GM20000 (cell line): ENCODE data around the gene GNG7.
A peak's percentile ranks its signal among the peaks of the same experiment; 100 is the strongest.

Experiments
- DNase-seq: peaks from one replicate; pipeline ENCODE4 v3.0.0; 2012; ENCODE audit warnings: low spot score
- TF ChIP-seq, protein P1 (sequence below): IDR thresholded peaks from 2 replicates; pipeline ENCODE4 v1.5.1; 2012; ENCODE audit warnings: mild to moderate bottlenecking, control low read depth; ENCODE audit errors: extremely low read depth, missing control alignments

The GNG7 gene

DNA sequence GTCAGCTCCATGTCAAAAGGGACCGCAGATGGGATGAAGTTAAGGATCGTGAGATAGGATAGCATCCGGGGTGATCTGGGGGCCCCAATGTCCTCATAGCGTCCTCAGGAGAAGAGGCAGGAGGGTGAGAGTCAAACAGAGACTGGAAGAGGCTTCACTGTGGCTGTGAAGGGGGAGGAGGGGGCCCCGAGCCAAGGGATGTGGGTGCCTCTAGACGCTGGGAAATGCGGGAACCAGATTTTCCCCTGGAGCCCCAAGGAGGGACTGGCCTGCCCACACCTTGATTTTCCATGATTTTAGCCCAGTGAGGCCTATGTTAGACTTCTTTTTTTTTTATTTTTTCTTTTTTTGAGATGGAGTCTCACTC lies 61.2 kb downstream of the GNG7 start:
- TF ChIP-seq, protein P1, sequence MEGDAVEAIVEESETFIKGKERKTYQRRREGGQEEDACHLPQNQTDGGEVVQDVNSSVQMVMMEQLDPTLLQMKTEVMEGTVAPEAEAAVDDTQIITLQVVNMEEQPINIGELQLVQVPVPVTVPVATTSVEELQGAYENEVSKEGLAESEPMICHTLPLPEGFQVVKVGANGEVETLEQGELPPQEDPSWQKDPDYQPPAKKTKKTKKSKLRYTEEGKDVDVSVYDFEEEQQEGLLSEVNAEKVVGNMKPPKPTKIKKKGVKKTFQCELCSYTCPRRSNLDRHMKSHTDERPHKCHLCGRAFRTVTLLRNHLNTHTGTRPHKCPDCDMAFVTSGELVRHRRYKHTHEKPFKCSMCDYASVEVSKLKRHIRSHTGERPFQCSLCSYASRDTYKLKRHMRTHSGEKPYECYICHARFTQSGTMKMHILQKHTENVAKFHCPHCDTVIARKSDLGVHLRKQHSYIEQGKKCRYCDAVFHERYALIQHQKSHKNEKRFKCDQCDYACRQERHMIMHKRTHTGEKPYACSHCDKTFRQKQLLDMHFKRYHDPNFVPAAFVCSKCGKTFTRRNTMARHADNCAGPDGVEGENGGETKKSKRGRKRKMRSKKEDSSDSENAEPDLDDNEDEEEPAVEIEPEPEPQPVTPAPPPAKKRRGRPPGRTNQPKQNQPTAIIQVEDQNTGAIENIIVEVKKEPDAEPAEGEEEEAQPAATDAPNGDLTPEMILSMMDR = no peak
- DNase-seq = no peak

DNA sequence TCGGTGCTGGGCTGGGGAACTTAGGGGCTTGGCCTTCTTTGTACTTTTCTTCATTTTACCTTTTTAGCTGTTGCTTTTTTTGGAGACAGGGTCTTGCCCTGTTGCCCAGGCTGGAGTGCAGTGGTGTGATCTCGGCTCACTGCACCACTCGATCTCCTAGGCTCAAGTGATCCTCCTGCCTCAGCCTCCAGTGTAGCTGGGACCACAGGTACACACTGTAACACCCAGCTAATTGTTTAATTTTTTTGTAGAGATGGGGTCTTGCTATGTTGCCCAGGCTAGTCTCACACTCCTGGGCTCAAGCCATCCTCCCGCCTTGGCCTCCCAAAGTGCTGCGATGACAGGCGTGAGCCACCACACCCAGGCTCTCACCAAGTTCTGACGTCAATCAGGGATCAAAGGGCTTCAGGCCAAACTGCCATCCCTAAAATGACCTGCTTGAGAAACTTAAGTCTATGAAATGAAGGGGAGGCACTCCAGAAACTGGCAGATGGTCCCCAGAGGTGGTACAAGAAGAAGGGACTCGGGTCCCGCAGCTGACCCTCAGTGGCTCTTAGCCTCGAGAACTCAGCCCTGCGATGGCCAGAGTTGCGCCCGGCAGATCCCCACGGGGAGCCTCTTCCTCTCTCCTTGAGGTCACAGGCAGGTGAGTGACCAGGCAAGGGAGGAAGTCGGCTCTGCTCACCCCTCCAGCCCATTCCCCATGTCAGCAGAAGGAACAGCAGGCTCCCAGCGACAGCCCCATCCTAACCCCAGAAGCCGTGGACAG lies 61.7 kb downstream of the GNG7 start:
- TF ChIP-seq, protein P1 = no peak
- DNase-seq = no peak

GRCh38 chr19:2639999-2640398 lies 62.5 kb downstream of the GNG7 start:
- TF ChIP-seq, protein P1 = no peak
- no peak for DNase-seq

DNA sequence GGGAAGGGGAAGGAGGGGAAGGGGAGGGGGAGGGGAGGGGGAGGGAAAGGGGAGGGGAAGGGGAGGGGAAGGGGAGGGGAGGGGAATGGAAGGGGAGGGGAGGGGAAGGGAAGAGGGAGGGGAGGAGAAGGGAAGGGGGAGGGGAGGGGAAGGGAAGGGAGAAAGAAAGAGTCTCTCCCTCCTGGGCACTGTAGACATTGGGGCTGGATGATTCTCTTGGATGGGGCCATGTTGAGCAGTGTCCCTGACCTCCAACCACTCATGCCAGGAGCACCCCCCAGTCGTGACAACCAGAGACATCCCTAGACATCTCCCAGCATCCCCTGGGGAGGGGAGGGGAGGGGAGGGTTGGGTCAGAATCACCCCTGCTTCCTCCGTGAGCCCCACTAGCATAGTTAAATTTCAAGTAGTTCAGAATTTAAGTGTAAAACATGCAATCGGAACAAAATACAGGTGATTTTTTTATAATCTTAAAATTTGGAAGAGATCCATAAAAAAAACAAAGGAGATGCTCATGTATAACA lies 64.0 kb downstream of the GNG7 start:
- TF ChIP-seq, protein P1 = no peak
- DNase-seq = no peak

DNA sequence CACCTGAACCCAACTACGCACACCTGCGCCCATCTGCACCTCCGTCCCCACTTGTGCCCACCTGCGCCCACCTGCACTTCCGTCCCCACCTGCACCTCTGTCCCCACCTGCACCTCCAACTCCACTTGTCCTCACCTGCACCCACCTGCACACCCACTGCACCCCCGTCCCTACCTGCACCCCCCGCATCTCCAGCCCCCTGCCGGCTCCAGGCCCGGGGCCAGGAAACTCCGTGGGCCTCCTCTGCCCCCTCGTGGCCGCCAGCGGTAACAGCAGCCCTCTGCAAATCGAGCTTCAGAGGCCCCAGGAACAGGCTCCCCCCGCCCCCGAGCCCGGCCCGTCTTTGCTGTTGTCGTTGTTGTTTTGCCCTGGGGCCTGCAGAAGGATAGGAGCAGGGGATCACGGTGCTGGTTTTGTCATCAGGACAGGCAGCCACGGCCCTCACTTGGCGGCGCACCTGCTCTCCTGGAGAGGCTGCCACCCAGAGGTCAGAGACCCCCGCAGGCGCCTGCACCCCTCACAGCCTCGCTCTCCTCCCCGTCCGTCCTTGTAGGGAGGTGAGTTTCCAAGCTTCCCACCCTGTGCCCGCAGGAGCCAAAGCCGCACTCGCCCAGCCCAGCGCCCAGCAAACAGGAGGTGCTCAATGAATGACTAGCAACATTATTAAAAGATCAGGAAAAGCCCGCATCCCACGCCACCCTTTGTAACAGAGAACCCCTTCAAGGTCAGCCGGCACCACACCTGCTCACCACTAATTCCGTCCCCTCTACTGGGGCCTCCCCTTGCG lies 65.4 kb downstream of the GNG7 start:
- TF ChIP-seq, protein P1 = peak; percentile 85
- peak; percentile 89 for DNase-seq

DNA sequence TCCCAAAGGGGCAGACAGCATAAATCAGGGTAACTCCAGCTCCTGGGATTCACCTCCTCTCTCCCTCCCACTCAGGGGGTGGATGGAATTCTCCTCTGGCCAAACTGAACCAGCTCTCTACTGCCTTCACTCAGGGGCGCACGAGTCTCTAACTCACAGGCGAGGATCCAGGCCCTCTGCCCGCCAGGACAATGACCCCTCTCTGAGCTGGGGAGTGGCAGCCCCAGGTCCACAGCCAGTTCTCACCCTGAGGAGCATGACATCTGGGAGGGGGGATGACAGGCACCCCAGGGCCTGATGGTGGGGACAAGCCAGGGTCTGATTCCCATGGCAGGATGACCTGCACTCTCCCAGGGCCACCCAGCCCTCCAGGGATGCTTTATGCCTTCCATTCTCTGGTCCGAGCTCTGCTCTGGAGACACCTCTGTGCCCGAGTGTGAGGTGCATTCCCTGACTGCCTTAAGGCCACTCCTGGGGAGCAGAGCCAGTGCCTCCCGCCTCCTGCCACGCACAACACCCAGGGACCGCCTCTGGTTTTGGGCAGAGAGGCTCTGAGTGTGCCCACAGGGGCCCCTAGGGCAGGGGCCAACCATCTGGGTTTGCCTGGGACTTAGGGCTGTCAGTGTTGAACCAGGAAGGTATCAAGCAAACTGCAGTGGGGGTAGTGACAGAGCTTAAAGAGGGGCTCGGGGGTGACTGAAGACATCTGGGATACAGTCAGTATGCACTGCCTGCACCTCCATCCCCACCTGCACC lies 66.2 kb downstream of the GNG7 start:
- TF ChIP-seq, protein P1 = no peak
- DNase-seq = no peak
